ENCODE results near the gene ADGRG7. TPM values are rescaled to one million over a fixed set of nuclear protein-coding genes. Genes with fewer than 3 reads are reported as not detected.
A peak's percentile ranks its signal among the peaks of the same experiment; 100 is the strongest.
"Not testable (repeated sequence)": the region's sequence is repeated elsewhere in the genome, so short reads cannot be mapped to it uniquely, and the experiment has no call there.

The ADGRG7 gene
- total RNA-seq, 1 donor from 2014 or later: not detected

GRCh38 chr3:100647171-100647570 lies 37.8 kb downstream of the ADGRG7 start:
- no peak for DNase-seq (ENCODE audit: low read depth, low spot score)

GRCh38 chr3:100647657-100648056 lies 38.3 kb downstream of the ADGRG7 start:
- DNase-seq (ENCODE audit: low read depth, low spot score): no peak

- DNase-seq (ENCODE audit: low read depth, low spot score): peak; percentile 22
These were observed 41.5 kb downstream of the ADGRG7 start for GRCh38 chr3:100650651-100651619.

GRCh38 chr3:100653604-100654294 lies 44.3 kb downstream of the ADGRG7 start:
- DNase-seq (ENCODE audit: low read depth, low spot score): no peak

- DNase-seq (ENCODE audit: low read depth, low spot score): no peak
These were observed 47.5 kb downstream of the ADGRG7 start for GRCh38 chr3:100656945-100657344.

GRCh38 chr3:100661294-100661693 lies 51.9 kb downstream of the ADGRG7 start:
- not testable (repeated sequence) for DNase-seq (ENCODE audit: low read depth, low spot score)

- DNase-seq (ENCODE audit: low read depth, low spot score): no peak
These were observed 52.9 kb downstream of the ADGRG7 start for GRCh38 chr3:100662113-100662823.

GRCh38 chr3:100665230-100665629 lies 55.8 kb downstream of the ADGRG7 start:
- DNase-seq (ENCODE audit: low read depth, low spot score): no peak

GRCh38 chr3:100666699-100667098 lies 57.3 kb downstream of the ADGRG7 start:
- DNase-seq (ENCODE audit: low read depth, low spot score): not testable (repeated sequence)

GRCh38 chr3:100667316-100667715 lies 57.9 kb downstream of the ADGRG7 start:
- not testable (repeated sequence) for DNase-seq (ENCODE audit: low read depth, low spot score)

GRCh38 chr3:100670995-100671394 lies 61.6 kb downstream of the ADGRG7 start:
- DNase-seq (ENCODE audit: low read depth, low spot score): not testable (repeated sequence)

GRCh38 chr3:100681496-100681895 lies 72.1 kb downstream of the ADGRG7 start:
- DNase-seq (ENCODE audit: low read depth, low spot score): no peak

GRCh38 chr3:100682056-100682853 lies 72.9 kb downstream of the ADGRG7 start:
- no peak for DNase-seq (ENCODE audit: low read depth, low spot score)

- no peak for DNase-seq (ENCODE audit: low read depth, low spot score)
These were observed 73.7 kb downstream of the ADGRG7 start for GRCh38 chr3:100682854-100683760.

- DNase-seq (ENCODE audit: low read depth, low spot score): no peak
These were observed 83.8 kb downstream of the ADGRG7 start for GRCh38 chr3:100693225-100693624.

GRCh38 chr3:100695696-100696095 lies 86.3 kb downstream of the ADGRG7 start:
- DNase-seq (ENCODE audit: low read depth, low spot score): no peak

GRCh38 chr3:100696161-100696560 lies 86.8 kb downstream of the ADGRG7 start:
- DNase-seq (ENCODE audit: low read depth, low spot score): no peak

- no peak for DNase-seq (ENCODE audit: low read depth, low spot score)
These were observed 87.8 kb downstream of the ADGRG7 start for GRCh38 chr3:100697172-100697571.

GRCh38 chr3:100697723-100698285 lies 88.4 kb downstream of the ADGRG7 start:
- no peak for DNase-seq (ENCODE audit: low read depth, low spot score)

GRCh38 chr3:100698736-100699135 lies 89.3 kb downstream of the ADGRG7 start:
- DNase-seq (ENCODE audit: low read depth, low spot score): no peak
